HepG2 (cell line): ENCODE measurements around the gene CD248. TPM values are rescaled to one million over a fixed set of nuclear protein-coding genes. Genes with fewer than 3 reads are reported as not detected.

Experiments used
- ATF6 ChIP-seq: sonication (generic); formaldehyde crosslinking; conservative IDR thresholded peaks from 2 replicates; pipeline ENCODE4 v1.4.0; 2020; ENCODE audit warnings: missing genetic modification reagents
- CERS6 ChIP-seq: sonication (generic); formaldehyde crosslinking; IDR thresholded peaks from 2 replicates; pipeline ENCODE4 v1.5.0; 2020; ENCODE audit warnings: missing genetic modification reagents
- ETV5 ChIP-seq: IDR thresholded peaks from 2 replicates; pipeline ENCODE4 v1.6.1; 2018; ENCODE audit warnings: missing biosample characterization, missing genetic modification reagents, inconsistent platforms, borderline replicate concordance
- GTF2F1 ChIP-seq: fragments of 150-350 bp; IDR thresholded peaks from 2 replicates; pipeline ENCODE4 v1.6.1; 2014; ENCODE audit warnings: low read length
- HNF1B ChIP-seq: sonication (generic); formaldehyde crosslinking; IDR thresholded peaks from 2 replicates; pipeline ENCODE4 v1.5.1; 2020; ENCODE audit warnings: mild to moderate bottlenecking, moderate library complexity, missing genetic modification reagents
- HNRNPH1 ChIP-seq: fragments of 200-400 bp; formaldehyde crosslinking; optimal IDR thresholded peaks from 2 replicates; pipeline ENCODE3; 2017; ENCODE audit warnings: mild to moderate bottlenecking, low read depth, low read length
- HOMEZ ChIP-seq: IDR thresholded peaks from 2 replicates; pipeline ENCODE4 v1.6.1; 2016; ENCODE audit warnings: low read depth
- KLF16 ChIP-seq, 2 experiments: sonication (generic) in 1 of 2; formaldehyde crosslinking in 1 of 2; IDR thresholded peaks; 2 replicates each; pipeline versions ENCODE4 v1.6.1 to v1.8.0; 2016 to 2023; ENCODE audit warnings: missing genetic modification reagents in 2 of 2, missing compliant biosample characterization in 1 of 2
- ONECUT2 ChIP-seq: sonication (generic); formaldehyde crosslinking; IDR thresholded peaks from 2 replicates; pipeline ENCODE4 v1.4.0; 2020; ENCODE audit warnings: missing genetic modification reagents
- PHF20 ChIP-seq: sonication (generic); formaldehyde crosslinking; IDR thresholded peaks from 2 replicates; pipeline ENCODE4 v1.5.0; 2020; ENCODE audit warnings: mild to moderate bottlenecking, missing genetic modification reagents
- POLR2G ChIP-seq: fragments of 200-400 bp; formaldehyde crosslinking; IDR thresholded peaks from 2 replicates; pipeline ENCODE4 v1.6.1; 2018; ENCODE audit warnings: mild to moderate bottlenecking, low read depth, low read length, moderate library complexity
- RAD21 ChIP-seq: fragments of 450-650 bp; formaldehyde crosslinking; IDR thresholded peaks from 2 replicates; pipeline ENCODE4 v1.5.0; 2020; ENCODE audit warnings: mild to moderate bottlenecking
- SNRNP70 ChIP-seq: fragments of 200-400 bp; formaldehyde crosslinking; IDR thresholded peaks from 2 replicates; pipeline ENCODE4 v1.6.1; 2017; ENCODE audit warnings: mild to moderate bottlenecking, low read depth, low read length, moderate library complexity
- STAG1 ChIP-seq: sonication (generic); formaldehyde crosslinking; IDR thresholded peaks from 2 replicates; pipeline ENCODE4 v1.4.0; 2020; ENCODE audit warnings: missing genetic modification reagents
- ZFP41 ChIP-seq: sonication (generic); formaldehyde crosslinking; IDR thresholded peaks from 2 replicates; pipeline ENCODE4 v1.4.0; 2020; ENCODE audit warnings: mild to moderate bottlenecking, missing genetic modification reagents, borderline replicate concordance
- ZFP90 ChIP-seq: sonication (generic); formaldehyde crosslinking; IDR thresholded peaks from 2 replicates; pipeline ENCODE4 v1.8.0; 2022; ENCODE audit warnings: missing genetic modification reagents, mild to moderate bottlenecking, inconsistent platforms, borderline replicate concordance
- ZNF292 ChIP-seq: sonication (generic); formaldehyde crosslinking; IDR thresholded peaks from 2 replicates; pipeline ENCODE4 v1.8.1; 2022; ENCODE audit warnings: mild to moderate bottlenecking, low read depth, missing genetic modification reagents, borderline replicate concordance
- ZNF652 ChIP-seq: IDR thresholded peaks from 2 replicates; pipeline ENCODE4 v1.6.1; 2016; ENCODE audit warnings: low read depth, borderline replicate concordance
- ZNF747 ChIP-seq: sonication (generic); formaldehyde crosslinking; IDR thresholded peaks from 2 replicates; pipeline ENCODE4 v1.8.1; 2023; ENCODE audit warnings: missing genetic modification reagents, mild to moderate bottlenecking, borderline replicate concordance
- ZNF775 ChIP-seq: sonication (generic); formaldehyde crosslinking; IDR thresholded peaks from 2 replicates; pipeline ENCODE4 v1.4.0; 2020; ENCODE audit warnings: missing genetic modification reagents, mild to moderate bottlenecking, moderate library complexity, borderline replicate concordance
- polyA plus RNA-seq, 8 experiments: library from polyadenylated mRNA; depleted of rRNA in 3 of 8; stranded (reverse) in 7 of 8; unstranded in 1 of 8; fragments of >200 nt; fragmentation: Illumina TruSeq in 4 of 8; extraction: Trizol in 4 of 8; gene quantifications; 2 replicates each; pipeline versions ENCODE4 v1.2.1 to v1.2.3, GENCODE V29; 2011 to 2016; ENCODE audit warnings: low read depth in 4 of 8, missing spikeins in 1 of 8, mixed read lengths in 1 of 8; ENCODE audit not compliant: insufficient read depth in 1 of 8
- total RNA-seq, 5 experiments: library from RNA; depleted of rRNA; stranded (reverse); fragments of >200 nt; fragmentation: Illumina TruSeq; extraction: Trizol; gene quantifications; 2 replicates each; pipeline ENCODE4 v1.2.3, GENCODE V29; 2016; ENCODE audit warnings: low read depth in 1 of 5
- TF ChIP-seq, protein P1 (sequence below): IDR thresholded peaks from 2 replicates; pipeline ENCODE4 v1.6.1; 2012; ENCODE audit warnings: low read depth, low read length, improper control_type of control experiment

Gene CD248
- total and polyA plus RNA-seq, 2 of the 13 experiments (the other 11 are each of a cell fraction or from before 2014, with no cell fraction given): 0.25 to 0.35 TPM

GRCh38 chr11:66347425-66348276, 30.8 kb upstream of the CD248 start, which contains the start of gene B4GAT1 (continued):
- no peak for TF ChIP-seq ZNF652 (CRISPR knock-in tag)
- TF ChIP-seq GTF2F1: no peak
- no peak for TF ChIP-seq ONECUT2
- no peak for TF ChIP-seq HNRNPH1
- no peak; the same call in 1 of the 2 replicates for TF ChIP-seq ZFP41
- 0 out of 2 replicates have a peak, but pooled peaks have one; percentile 26 for TF ChIP-seq ETV5 (CRISPR knock-in tag)
- TF ChIP-seq STAG1 (CRISPR knock-in tag): no peak
- peak in 1 of 2 experiments; percentile 85; a peak in 2 of 4 replicates for TF ChIP-seq KLF16 (CRISPR knock-in tag; IDR thresholded peaks at IDR 0.05)
- TF ChIP-seq POLR2G: peak; percentile 81
- no peak for TF ChIP-seq ZNF292 (CRISPR knock-in tag)
- no peak for TF ChIP-seq ATF6 (CRISPR knock-in tag)
- no peak for TF ChIP-seq HOMEZ (CRISPR knock-in tag)
- TF ChIP-seq SNRNP70: no peak
- TF ChIP-seq CERS6 (CRISPR knock-in tag): no peak
- no peak; the same call in 1 of the 2 replicates for TF ChIP-seq PHF20 (CRISPR knock-in tag)
- peak; percentile 19; the same call in 1 of the 2 replicates for TF ChIP-seq RAD21 (CRISPR knock-in tag)
- no peak for TF ChIP-seq HNF1B (CRISPR knock-in tag)
- TF ChIP-seq ZFP90 (CRISPR knock-in tag): no peak
- no peak for TF ChIP-seq ZNF775 (CRISPR knock-in tag)
- TF ChIP-seq, protein P1, sequence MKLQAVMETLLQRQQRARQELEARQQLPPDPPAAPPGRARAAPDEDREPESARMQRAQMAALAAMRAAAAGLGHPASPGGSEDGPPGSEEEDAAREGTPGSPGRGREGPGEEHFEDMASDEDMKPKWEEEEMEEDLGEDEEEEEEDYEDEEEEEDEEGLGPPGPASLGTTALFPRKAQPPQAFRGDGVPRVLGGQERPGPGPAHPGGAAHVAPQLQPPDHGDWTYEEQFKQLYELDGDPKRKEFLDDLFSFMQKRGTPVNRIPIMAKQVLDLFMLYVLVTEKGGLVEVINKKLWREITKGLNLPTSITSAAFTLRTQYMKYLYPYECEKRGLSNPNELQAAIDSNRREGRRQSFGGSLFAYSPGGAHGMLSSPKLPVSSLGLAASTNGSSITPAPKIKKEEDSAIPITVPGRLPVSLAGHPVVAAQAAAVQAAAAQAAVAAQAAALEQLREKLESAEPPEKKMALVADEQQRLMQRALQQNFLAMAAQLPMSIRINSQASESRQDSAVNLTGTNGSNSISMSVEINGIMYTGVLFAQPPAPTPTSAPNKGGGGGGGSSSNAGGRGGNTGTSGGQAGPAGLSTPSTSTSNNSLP: peak; percentile 66; the same call in 1 of the 2 replicates
- no peak for TF ChIP-seq ZNF747 (CRISPR knock-in tag)
